GM19467 (cell line): ENCODE data around the gene PRDM5.

ENCODE experiments used
- ATAC-seq: cut with Tn5 transposase; IDR thresholded peaks from one replicate; pipeline ENCODE4 v1.9.1; 2021; ENCODE audit warnings: mild to moderate bottlenecking, moderate library complexity; ENCODE audit not compliant: unreplicated experiment

PRDM5 gene

GRCh38 chr4:120857312-120857711 is 65.2 kb downstream of the PRDM5 start:
- ATAC-seq = no peak

GRCh38 chr4:120856294-120856693 is 66.2 kb downstream of the PRDM5 start:
- ATAC-seq = no peak

- peak; percentile 95 for ATAC-seq
Observed at GRCh38 chr4:120855307-120856001, 67.1 kb downstream of the PRDM5 start.

GRCh38 chr4:120853161-120853935 is 69.2 kb downstream of the PRDM5 start:
- no peak for ATAC-seq

GRCh38 chr4:120850018-120850599 is 72.4 kb downstream of the PRDM5 start:
- no peak for ATAC-seq

- no peak for ATAC-seq
Observed at GRCh38 chr4:120847019-120847582, 75.4 kb downstream of the PRDM5 start.

GRCh38 chr4:120844528-120844921 is 78.0 kb downstream of the PRDM5 start:
- peak; percentile 78 for ATAC-seq

GRCh38 chr4:120843849-120844527 is 78.5 kb downstream of the PRDM5 start:
- ATAC-seq = no peak

- ATAC-seq = no peak
Observed at GRCh38 chr4:120842031-120842430, 80.5 kb downstream of the PRDM5 start.

- no peak for ATAC-seq
Observed at GRCh38 chr4:120841580-120841979, 80.9 kb downstream of the PRDM5 start.

- no peak for ATAC-seq
Observed at GRCh38 chr4:120839974-120840751, 82.4 kb downstream of the PRDM5 start.

GRCh38 chr4:120839334-120839973 is 83.1 kb downstream of the PRDM5 start:
- no peak for ATAC-seq

- ATAC-seq = no peak
Observed at GRCh38 chr4:120838784-120839183, 83.7 kb downstream of the PRDM5 start.

GRCh38 chr4:120837656-120838055 is 84.9 kb downstream of the PRDM5 start:
- ATAC-seq = no peak

- ATAC-seq = no peak
Observed at GRCh38 chr4:120835342-120835741, 87.2 kb downstream of the PRDM5 start.

- ATAC-seq = no peak
Observed at GRCh38 chr4:120830204-120830603, 92.3 kb downstream of the PRDM5 start.

GRCh38 chr4:120829113-120829831 is 93.3 kb downstream of the PRDM5 start:
- ATAC-seq = no peak

GRCh38 chr4:120826853-120827252 is 95.7 kb downstream of the PRDM5 start:
- no peak for ATAC-seq

GRCh38 chr4:120826449-120826848 is 96.1 kb downstream of the PRDM5 start:
- ATAC-seq = no peak
